Sigmoid colon (tissue), 3 donors: ENCODE measurements around the gene CTNNBL1.

Experiments used
- CTCF ChIP-seq, 4 experiments: fragments of 450-650 bp in 3 of 4; fragments of 200-600 bp in 1 of 4; IDR thresholded peaks; one replicate each; pipeline ENCODE4 v1.5.1; 2016 to 2019; ENCODE audit warnings: antibody characterized with exemption in 4 of 4, mild to moderate bottlenecking in 3 of 4, moderate library complexity in 2 of 4
- POLR2A ChIP-seq, 2 donors: fragments of 450-650 bp; IDR thresholded peaks; one replicate each; pipeline ENCODE4 v1.6.1; 2016; ENCODE audit warnings: antibody characterized with exemption in 2 of 2, mild to moderate bottlenecking in 2 of 2, moderate library complexity in 2 of 2

- TF ChIP-seq CTCF (IDR thresholded peaks at IDR 0.05): no peak
- no peak for TF ChIP-seq POLR2A (IDR thresholded peaks at IDR 0.05)
Observed at GRCh38 chr20:37735541-37735940, 41.7 kb downstream of the CTNNBL1 start.
